Immature natural killer cell (primary cell): ENCODE results near the gene GUCY1B1. TPM values are rescaled to one million over a fixed set of nuclear protein-coding genes. Genes with fewer than 3 reads are reported as not detected.
"Not testable (repeated sequence)": the region's sequence is repeated elsewhere in the genome, so short reads cannot be mapped to it uniquely, and the experiment has no call there.

Source experiments
- DNase-seq, 3 donors: peaks; one replicate each; pipeline ENCODE4 v3.0.0; 2022; ENCODE audit warnings: mixed read lengths in 1 of 3
- H3K27ac Mint-ChIP-seq, 6 donors: one replicate each; pipeline ENCODE4 v1.8.0; 2020; ENCODE audit warnings: mixed read lengths in 6 of 6, mild to moderate bottlenecking in 5 of 6, inconsistent platforms in 4 of 6, moderate library complexity in 3 of 6
- H3K27me3 Mint-ChIP-seq, 3 donors: one replicate each; pipeline ENCODE4 v1.8.0; 2020 to 2021; ENCODE audit warnings: low read depth in 3 of 3, mild to moderate bottlenecking in 3 of 3, mixed read lengths in 3 of 3, moderate library complexity in 3 of 3, inconsistent platforms in 1 of 3
- H3K36me3 Mint-ChIP-seq, 3 donors: one replicate each; pipeline ENCODE4 v1.8.0; 2020; ENCODE audit warnings: mixed read lengths in 3 of 3, inconsistent platforms in 2 of 3, mild to moderate bottlenecking in 2 of 3
- H3K4me1 Mint-ChIP-seq, 2 donors: one replicate each; pipeline ENCODE4 v1.8.0; 2020; ENCODE audit warnings: inconsistent platforms in 2 of 2, mild to moderate bottlenecking in 2 of 2, mixed read lengths in 2 of 2, moderate library complexity in 1 of 2
- H3K4me3 Mint-ChIP-seq, 5 donors: one replicate each; pipeline ENCODE4 v1.8.0; 2020; ENCODE audit warnings: mild to moderate bottlenecking in 5 of 5, mixed read lengths in 5 of 5, inconsistent platforms in 3 of 5, moderate library complexity in 3 of 5
- H3K9me3 Mint-ChIP-seq, 6 donors: one replicate each; pipeline ENCODE4 v1.8.0; 2020; ENCODE audit warnings: mild to moderate bottlenecking in 6 of 6, mixed read lengths in 6 of 6, inconsistent platforms in 4 of 6, moderate library complexity in 3 of 6
- polyA plus RNA-seq, 3 donors: library from polyadenylated mRNA; unstranded; fragments of 300-500 nt; fragmentation: Illumina TruSeq; gene quantifications; one replicate each; pipeline ENCODE4 v1.2.3, GENCODE V29; 2021

GUCY1B1 gene
- polyA plus RNA-seq, 3 donors from 2014 or later, result 4.0 to 7.8 (median 4.3) TPM

- H3K27ac Mint-ChIP-seq, H3K36me3 Mint-ChIP-seq, H3K27me3 Mint-ChIP-seq, H3K4me3 Mint-ChIP-seq, H3K9me3 Mint-ChIP-seq, H3K4me1 Mint-ChIP-seq, DNase-seq: not testable (repeated sequence)
Observed at GRCh38 chr4:155797581-155797980, 38.8 kb downstream of the GUCY1B1 start.

- no peak for DNase-seq
- Mint-ChIP-seq H3K4me1 (no peaks in the 10 kb centered on the region), H3K36me3 (peaks cover 0 to 7% (median 4%) of the 10 kb centered on the region in 3 donors), H3K27me3 (no peaks in the 10 kb centered on the region), H3K4me3 (no peak overlapping the region), H3K9me3 (no peaks in the 10 kb centered on the region), H3K27ac (no peak overlapping the region)
Observed at GRCh38 chr4:155799116-155799793, 40.4 kb downstream of the GUCY1B1 start.

GRCh38 chr4:155799794-155800123 is 40.9 kb downstream of the GUCY1B1 start:
- no peak for DNase-seq
- H3K27ac Mint-ChIP-seq, result no peak overlapping the region
- no peak overlapping the region for H3K4me3 Mint-ChIP-seq
- no peaks in the 10 kb centered on the region for H3K27me3 Mint-ChIP-seq
- H3K9me3 Mint-ChIP-seq, result no peaks in the 10 kb centered on the region
- H3K4me1 Mint-ChIP-seq, result no peaks in the 10 kb centered on the region
- peaks cover 0 to 7% (median 7%) of the 10 kb centered on the region in 3 donors for H3K36me3 Mint-ChIP-seq

GRCh38 chr4:155800685-155801343 is 42.0 kb downstream of the GUCY1B1 start:
- Mint-ChIP-seq H3K9me3 (no peaks in the 10 kb centered on the region), H3K4me3 (no peak overlapping the region), H3K36me3 (peaks cover 0 to 10% (median 7%) of the 10 kb centered on the region in 3 donors), H3K4me1 (no peaks in the 10 kb centered on the region), H3K27me3 (peaks cover 0 to 1% (median 0%) of the 10 kb centered on the region in 3 donors), H3K27ac (no peak overlapping the region)
- DNase-seq, result no peak

GRCh38 chr4:155802190-155802959 is 43.6 kb downstream of the GUCY1B1 start:
- no peak for DNase-seq
- Mint-ChIP-seq H3K4me3 (no peak overlapping the region), H3K27me3 (peaks cover 0 to 1% (median 0%) of the 10 kb centered on the region in 3 donors), H3K4me1 (no peaks in the 10 kb centered on the region), H3K36me3 (peaks cover 0 to 10% (median 7%) of the 10 kb centered on the region in 3 donors), H3K9me3 (no peaks in the 10 kb centered on the region), H3K27ac (no peak overlapping the region)

GRCh38 chr4:155805016-155805415 is 46.2 kb downstream of the GUCY1B1 start:
- H3K4me3 Mint-ChIP-seq, result no peak overlapping the region
- H3K36me3 Mint-ChIP-seq, result peaks cover 0 to 10% (median 7%) of the 10 kb centered on the region in 3 donors
- no peaks in the 10 kb centered on the region for H3K4me1 Mint-ChIP-seq
- H3K27me3 Mint-ChIP-seq, result peaks cover 0 to 3% (median 0%) of the 10 kb centered on the region in 3 donors
- no peak for DNase-seq
- H3K27ac Mint-ChIP-seq, result no peak overlapping the region
- H3K9me3 Mint-ChIP-seq, result no peaks in the 10 kb centered on the region

- Mint-ChIP-seq H3K4me1 (no peaks in the 10 kb centered on the region), H3K36me3 (peaks cover 0 to 10% (median 7%) of the 10 kb centered on the region in 3 donors), H3K27me3 (peaks cover 0 to 3% (median 0%) of the 10 kb centered on the region in 3 donors), H3K4me3 (no peak overlapping the region), H3K27ac (no peak overlapping the region), H3K9me3 (no peaks in the 10 kb centered on the region)
- DNase-seq, result no peak
Observed at GRCh38 chr4:155807021-155807420, 48.2 kb downstream of the GUCY1B1 start.

- H3K36me3 Mint-ChIP-seq, result peaks cover 0 to 2% (median 0%) of the 10 kb centered on the region in 3 donors
- DNase-seq, result peak; percentile 37 to 39 (median 37)
- peaks cover 0 to 3% (median 0%) of the 10 kb centered on the region in 3 donors for H3K27me3 Mint-ChIP-seq
- peaks cover 0 to 1% (median 0%) of the 10 kb centered on the region in 6 donors for H3K9me3 Mint-ChIP-seq
- H3K27ac Mint-ChIP-seq, result no peak overlapping the region
- H3K4me3 Mint-ChIP-seq, result no peak overlapping the region
- H3K4me1 Mint-ChIP-seq, result no peaks in the 10 kb centered on the region
Observed at GRCh38 chr4:155809835-155810234, 51.0 kb downstream of the GUCY1B1 start.

- Mint-ChIP-seq H3K27ac (no peak overlapping the region), H3K9me3 (peaks cover 0 to 1% (median 0%) of the 10 kb centered on the region in 6 donors), H3K4me1 (no peaks in the 10 kb centered on the region), H3K36me3 (no peaks in the 10 kb centered on the region), H3K27me3 (peaks cover 0 to 2% (median 0%) of the 10 kb centered on the region in 3 donors), H3K4me3 (no peak overlapping the region)
- DNase-seq, result no peak
Observed at GRCh38 chr4:155811083-155811482, 52.3 kb downstream of the GUCY1B1 start.

GRCh38 chr4:155818639-155819038 is 59.8 kb downstream of the GUCY1B1 start:
- Mint-ChIP-seq H3K4me1 (no peaks in the 10 kb centered on the region), H3K27ac (no peak overlapping the region), H3K4me3 (no peak overlapping the region), H3K9me3 (peaks cover 0 to 1% (median 0%) of the 10 kb centered on the region in 6 donors), H3K27me3 (peaks cover 0 to 7% (median 5%) of the 10 kb centered on the region in 3 donors), H3K36me3 (no peaks in the 10 kb centered on the region)
- no peak for DNase-seq

GRCh38 chr4:155819066-155819465 is 60.2 kb downstream of the GUCY1B1 start:
- no peak for DNase-seq
- peaks cover 0 to 7% (median 6%) of the 10 kb centered on the region in 3 donors for H3K27me3 Mint-ChIP-seq
- no peaks in the 10 kb centered on the region for H3K36me3 Mint-ChIP-seq
- peaks cover 0 to under 1% (median 0%) of the 10 kb centered on the region in 6 donors for H3K9me3 Mint-ChIP-seq
- H3K4me1 Mint-ChIP-seq, result no peaks in the 10 kb centered on the region
- H3K4me3 Mint-ChIP-seq, result no peak overlapping the region
- no peak overlapping the region for H3K27ac Mint-ChIP-seq

GRCh38 chr4:155820887-155821518 is 62.2 kb downstream of the GUCY1B1 start:
- Mint-ChIP-seq H3K27me3 (peaks cover 0 to 7% (median 6%) of the 10 kb centered on the region in 3 donors), H3K36me3 (no peaks in the 10 kb centered on the region), H3K27ac (no peak overlapping the region), H3K4me3 (no peak overlapping the region), H3K4me1 (no peaks in the 10 kb centered on the region), H3K9me3 (no peaks in the 10 kb centered on the region)
- no peak for DNase-seq

GRCh38 chr4:155822572-155822971 is 63.8 kb downstream of the GUCY1B1 start:
- no peaks in the 10 kb centered on the region for H3K36me3 Mint-ChIP-seq
- no peaks in the 10 kb centered on the region for H3K4me1 Mint-ChIP-seq
- no peak overlapping the region for H3K27ac Mint-ChIP-seq
- DNase-seq, result no peak
- no peak overlapping the region for H3K4me3 Mint-ChIP-seq
- H3K27me3 Mint-ChIP-seq, result peaks cover 0 to 6% (median 5%) of the 10 kb centered on the region in 3 donors
- H3K9me3 Mint-ChIP-seq, result peaks cover 0 to 2% (median 0%) of the 10 kb centered on the region in 6 donors
